Measurements from ENCODE around the gene SLC25A2.

Gene SLC25A2

GRCh38 chr5:141313711-141314110 is 9.9 kb upstream of the SLC25A2 start:
- FAIRE-seq, result no peak

DNA sequence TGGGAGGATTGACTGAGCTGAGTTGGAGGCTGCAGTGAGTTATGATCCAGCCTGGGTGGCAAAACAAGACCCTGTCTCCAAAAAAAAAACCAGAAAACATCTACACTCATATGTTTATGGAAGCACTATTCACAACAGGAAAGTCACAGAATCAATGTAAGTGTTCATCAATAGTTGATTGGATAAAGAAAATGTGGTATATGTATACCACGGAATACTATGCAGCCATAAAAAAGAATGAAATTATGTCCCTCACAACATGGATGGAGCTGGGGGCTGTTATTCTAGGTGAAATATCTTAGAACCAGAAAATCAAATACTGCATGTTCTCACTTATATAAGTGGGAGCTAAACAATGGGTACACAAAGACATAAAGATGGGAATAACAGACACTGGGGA is 2.8 kb upstream of the SLC25A2 start:
- FAIRE-seq, result no peak

- no peak for FAIRE-seq
Observed at GRCh38 chr5:141298376-141298775, 5.5 kb downstream of the SLC25A2 start.

DNA sequence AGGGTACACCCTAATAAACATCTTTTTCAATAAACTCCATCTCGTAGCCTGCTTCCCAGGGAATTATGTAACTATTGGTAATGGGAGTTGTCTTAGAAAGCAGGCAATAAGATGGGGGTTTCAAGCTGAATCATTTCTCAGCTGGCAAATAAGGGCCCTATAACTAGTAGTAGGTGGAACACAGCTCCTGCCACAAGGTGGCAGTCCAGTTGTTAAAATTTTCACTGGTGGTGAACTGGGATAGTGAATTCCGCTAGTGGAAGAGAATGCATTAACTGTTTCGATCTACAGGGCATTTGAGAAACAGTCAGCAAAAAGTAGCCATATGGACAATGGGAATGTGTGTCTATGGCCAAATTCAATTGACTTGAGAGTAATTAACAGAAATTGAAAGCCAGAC is 30.9 kb downstream of the SLC25A2 start:
- FAIRE-seq, result no peak

GRCh38 chr5:141269195-141269594 is 34.7 kb downstream of the SLC25A2 start:
- no peak for FAIRE-seq

DNA sequence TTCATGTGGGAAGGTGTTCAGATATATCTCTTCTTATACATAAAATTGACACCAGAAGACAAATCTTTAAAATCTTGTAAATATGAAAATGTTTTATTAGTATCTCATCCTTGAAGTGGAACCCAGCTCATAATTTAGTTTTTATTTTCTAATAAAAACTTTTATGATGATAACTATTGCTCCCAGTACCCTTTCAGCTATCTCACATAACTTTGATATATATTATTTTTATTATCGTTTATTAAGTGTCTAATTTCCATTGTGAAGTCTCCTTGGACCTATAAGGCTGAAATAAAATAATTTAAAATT is 42.7 kb downstream of the SLC25A2 start:
- FAIRE-seq, result no peak

GRCh38 chr5:141260458-141261237 is 43.2 kb downstream of the SLC25A2 start:
- FAIRE-seq, result no peak

DNA sequence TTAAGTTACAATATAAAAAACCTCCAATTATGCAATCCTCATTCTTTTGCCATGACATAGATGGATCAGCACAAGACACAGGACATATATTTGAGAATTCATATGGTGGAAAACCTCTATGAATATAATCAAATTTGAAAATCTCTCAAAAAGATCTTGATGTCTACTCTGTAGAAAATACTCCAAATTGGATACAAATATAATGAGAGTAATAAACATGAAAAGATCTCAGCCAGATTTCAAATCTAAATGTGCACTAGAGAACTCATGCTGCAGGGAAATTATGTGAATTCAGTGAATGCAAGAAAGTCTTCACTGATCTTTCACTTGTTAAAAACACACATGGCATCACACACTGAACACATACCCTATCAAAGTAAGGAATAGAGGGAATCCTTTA is 44.9 kb downstream of the SLC25A2 start:
- FAIRE-seq, result no peak

- FAIRE-seq, result no peak
Observed at GRCh38 chr5:141258464-141258863, 45.4 kb downstream of the SLC25A2 start.

All from islet of Langerhans (tissue), 1 donor.